ENCODE measurements around the gene ACSM4. TPM values are rescaled to one million over a fixed set of nuclear protein-coding genes. Genes with fewer than 3 reads are reported as not detected.
"Not testable (repeated sequence)": the region's sequence is repeated elsewhere in the genome, so short reads cannot be mapped to it uniquely, and the experiment has no call there.

ACSM4 gene
- total RNA-seq, 1 donor from 2014 or later, result not detected

- no peaks in the 10 kb centered on the region for H3K4me1 ChIP-seq
- H3K9me3 ChIP-seq, result no peaks in the 10 kb centered on the region
- H3K4me3 ChIP-seq, result no peak overlapping the region
- no peak overlapping the region for H3K27ac ChIP-seq
- DNase-seq (ENCODE audit: extremely low spot score in 2 of 2), result no peak
- no peaks in the 10 kb centered on the region for H3K36me3 ChIP-seq
- no peak for TF ChIP-seq CTCF (IDR thresholded peaks at IDR 0.05)
- TF ChIP-seq POLR2AphosphoS5 (IDR thresholded peaks at IDR 0.05; ENCODE audit: insufficient read depth in 1 of 2, low read depth in 1 of 2), result no peak
- TF ChIP-seq POLR2A (IDR thresholded peaks at IDR 0.05), result no peak
- H3K27me3 ChIP-seq, result no peaks in the 10 kb centered on the region
- intact Hi-C loops (cut with DNase I), result no loop called here
Measured at GRCh38 chr12:7324176-7324575, 20.3 kb downstream of the ACSM4 start.

GRCh38 chr12:7327918-7328317 lies 24.0 kb downstream of the ACSM4 start:
- intact Hi-C loops (cut with DNase I), result no loop called here
- DNase-seq (ENCODE audit: extremely low spot score in 2 of 2), result no peak
- H3K36me3 ChIP-seq, result no peaks in the 10 kb centered on the region
- no peak overlapping the region for H3K27ac ChIP-seq
- no peaks in the 10 kb centered on the region for H3K9me3 ChIP-seq
- no peak overlapping the region for H3K4me3 ChIP-seq
- no peaks in the 10 kb centered on the region for H3K27me3 ChIP-seq
- no peaks in the 10 kb centered on the region for H3K4me1 ChIP-seq
- TF ChIP-seq POLR2A (IDR thresholded peaks at IDR 0.05) (no peak), CTCF (IDR thresholded peaks at IDR 0.05) (no peak), POLR2AphosphoS5 (IDR thresholded peaks at IDR 0.05; ENCODE audit: insufficient read depth in 1 of 2, low read depth in 1 of 2) (no peak)

GRCh38 chr12:7337790-7338189 lies 33.9 kb downstream of the ACSM4 start:
- H3K27me3 ChIP-seq; H3K27ac ChIP-seq; H3K4me1 ChIP-seq; DNase-seq (ENCODE audit: extremely low spot score in 2 of 2); H3K4me3 ChIP-seq; H3K36me3 ChIP-seq; H3K9me3 ChIP-seq; intact Hi-C loops (cut with DNase I): not testable (repeated sequence)

- Histone ChIP-seq H3K4me3 (no peak overlapping the region), H3K36me3 (no peaks in the 10 kb centered on the region), H3K27ac (no peak overlapping the region), H3K4me1 (no peaks in the 10 kb centered on the region), H3K9me3 (no peaks in the 10 kb centered on the region), H3K27me3 (no peaks in the 10 kb centered on the region)
- no peak for DNase-seq (ENCODE audit: extremely low spot score in 2 of 2)
- no peak for TF ChIP-seq CTCF (IDR thresholded peaks at IDR 0.05)
- no peak for TF ChIP-seq POLR2A (IDR thresholded peaks at IDR 0.05)
- TF ChIP-seq POLR2AphosphoS5 (IDR thresholded peaks at IDR 0.05; ENCODE audit: insufficient read depth in 1 of 2, low read depth in 1 of 2), result no peak
- intact Hi-C loops (cut with DNase I), result no loop called here
Measured at GRCh38 chr12:7339675-7340074, 35.8 kb downstream of the ACSM4 start.

GRCh38 chr12:7344833-7345606 lies 41.1 kb downstream of the ACSM4 start:
- intact Hi-C loops (cut with DNase I), result no loop called here
- Histone ChIP-seq H3K9me3 (no peaks in the 10 kb centered on the region), H3K27ac (no peak overlapping the region), H3K4me1 (no peaks in the 10 kb centered on the region), H3K4me3 (no peak overlapping the region), H3K27me3 (no peaks in the 10 kb centered on the region), H3K36me3 (no peaks in the 10 kb centered on the region)
- no peak for TF ChIP-seq CTCF (IDR thresholded peaks at IDR 0.05)
- no peak for TF ChIP-seq POLR2AphosphoS5 (IDR thresholded peaks at IDR 0.05; ENCODE audit: insufficient read depth in 1 of 2, low read depth in 1 of 2)
- TF ChIP-seq POLR2A (IDR thresholded peaks at IDR 0.05), result no peak
- DNase-seq (ENCODE audit: extremely low spot score in 2 of 2), result no peak

Measured in vagina (tissue), 2 donors.